Upper lobe of left lung (tissue), 4 donors: Measurements from ENCODE around the gene MAML2.

Source experiments
- CTCF ChIP-seq, 6 experiments: fragments of 450-650 bp in 4 of 6; fragments of 200-600 bp in 2 of 6; sonication (generic) in 2 of 6; IDR thresholded peaks; one replicate each; pipeline ENCODE4 v1.5.1; 2016 to 2019; ENCODE audit warnings: antibody characterized with exemption in 6 of 6
- POLR2AphosphoS5 ChIP-seq, 2 donors: sonication (generic); formaldehyde crosslinking; IDR thresholded peaks; one replicate each; pipeline ENCODE4 v1.5.1; 2017; ENCODE audit warnings: antibody characterized with exemption in 2 of 2

DNA sequence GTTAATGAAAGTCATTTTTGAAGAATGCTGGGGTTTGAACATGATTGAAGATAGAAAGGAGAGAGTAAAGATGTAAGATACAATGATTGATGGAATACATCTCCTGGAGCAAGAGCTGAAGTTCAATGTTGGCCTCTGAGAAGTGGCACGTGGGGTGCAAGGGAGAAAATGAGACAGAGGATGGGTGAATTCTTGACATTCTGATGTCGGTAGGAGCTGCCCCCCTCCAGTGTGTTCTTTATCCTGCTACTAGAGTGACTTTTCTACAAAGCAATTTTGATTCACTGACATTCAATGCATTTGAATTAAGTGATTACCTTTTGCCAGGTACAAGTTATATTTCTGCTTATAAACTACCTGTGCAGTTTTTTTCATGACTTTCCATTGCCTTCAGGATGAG lies 260.1 kb downstream of the MAML2 start:
- TF ChIP-seq CTCF (IDR thresholded peaks at IDR 0.05) (no peak), POLR2AphosphoS5 (IDR thresholded peaks at IDR 0.05) (no peak)
